NK-92 treated with Interleukin-12 subunit alpha and Interleukin-12 subunit beta, amount 100 ng/mL, for 24 hours (cell line): ENCODE results near the gene AP1S1.
"Not testable (repeated sequence)": the region's sequence is repeated elsewhere in the genome, so short reads cannot be mapped to it uniquely, and the experiment has no call there.

Source experiments
- DNase-seq: peaks from one replicate; lab custom pipeline; 2025; lab: John Stamatoyannopoulos, UW

The AP1S1 gene

DNA sequence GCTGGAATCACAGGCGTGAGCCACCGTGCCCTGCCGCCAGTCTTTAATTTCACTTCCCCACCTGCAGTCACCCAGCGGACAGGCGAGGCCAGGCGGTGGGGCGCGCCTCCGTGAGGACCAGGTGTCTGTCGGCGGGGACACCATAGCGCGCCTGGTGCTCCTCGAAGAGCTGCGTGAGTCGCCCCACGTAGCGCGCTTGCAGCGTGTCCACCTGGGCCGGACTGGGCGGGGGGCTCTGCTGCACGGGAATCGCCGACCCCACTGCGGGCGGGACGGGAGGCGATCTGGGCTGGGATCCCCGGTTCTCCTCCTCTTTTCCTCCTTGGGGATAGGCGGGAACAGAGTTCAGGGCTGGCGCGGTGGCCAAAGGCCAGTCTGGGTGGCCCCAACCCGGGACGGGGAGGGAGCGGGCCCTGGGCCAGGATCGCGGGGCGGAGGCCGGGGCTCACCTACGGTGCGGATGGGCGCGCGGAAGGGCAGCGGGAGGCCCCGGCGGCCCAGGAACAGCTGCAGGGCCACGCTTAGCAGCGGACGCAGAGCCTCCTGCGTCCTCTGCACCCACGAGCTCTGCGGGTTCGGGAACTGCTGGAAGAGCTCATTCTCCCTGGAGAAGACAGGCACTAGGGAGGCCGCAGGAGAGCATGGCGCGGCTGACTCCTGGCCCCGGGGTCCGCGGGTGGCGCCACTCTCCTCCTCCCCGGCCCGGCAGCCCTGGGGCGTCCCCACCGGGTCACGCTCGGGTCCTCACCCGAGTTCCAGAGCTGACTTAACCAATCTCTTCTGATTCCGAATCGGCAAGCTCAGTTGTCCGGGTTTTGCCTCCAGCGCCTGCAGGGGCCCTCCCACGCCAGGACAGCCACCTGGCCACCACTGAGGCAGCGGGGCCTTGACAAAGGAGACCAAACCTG, 47.7 kb downstream of the AP1S1 start:
- no peak for DNase-seq

- DNase-seq = no peak
Measured at GRCh38 chr7:101202603-101202918, 48.3 kb downstream of the AP1S1 start.

GRCh38 chr7:101203740-101204738, 49.8 kb downstream of the AP1S1 start:
- not testable (repeated sequence) for DNase-seq

DNA sequence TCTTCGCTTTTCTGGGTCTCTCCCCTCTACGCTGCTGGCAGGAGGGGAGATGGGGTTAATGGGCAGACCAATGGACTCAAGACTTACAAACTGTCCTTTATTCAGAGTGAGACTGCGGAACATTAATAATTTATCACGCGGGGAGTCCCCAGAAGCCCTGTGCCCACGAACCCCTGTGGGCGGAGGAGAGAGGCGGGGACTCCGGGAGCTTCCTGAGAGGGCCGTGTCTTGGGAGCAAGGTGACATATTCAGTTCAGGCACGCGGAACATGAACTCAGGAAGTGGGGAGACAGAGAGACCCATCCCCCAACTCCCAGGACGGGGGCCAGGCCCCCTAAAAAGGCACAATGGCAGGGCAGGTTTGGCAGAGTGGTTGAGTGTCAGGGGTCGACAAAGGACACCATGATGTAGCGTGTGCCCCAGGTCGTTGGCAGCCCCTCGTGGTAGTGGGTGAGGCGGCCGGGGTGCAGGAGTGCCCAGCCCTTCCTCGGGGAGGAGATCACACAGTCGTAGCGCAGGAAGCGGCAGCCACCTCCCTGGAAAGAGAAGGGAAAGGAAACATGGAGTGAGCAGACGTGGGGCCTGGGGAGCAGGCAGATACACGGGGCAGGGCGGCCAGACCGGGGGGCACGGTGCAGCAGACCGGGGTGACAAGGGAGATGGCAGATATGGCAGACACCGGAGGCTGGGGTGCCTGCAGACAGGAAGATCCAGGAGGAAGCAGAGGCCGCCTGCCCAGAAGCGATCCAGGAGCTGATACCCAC, 51.8 kb downstream of the AP1S1 start:
- no peak for DNase-seq

- DNase-seq = no peak
Measured at GRCh38 chr7:101206665-101207042, 52.4 kb downstream of the AP1S1 start.

DNA sequence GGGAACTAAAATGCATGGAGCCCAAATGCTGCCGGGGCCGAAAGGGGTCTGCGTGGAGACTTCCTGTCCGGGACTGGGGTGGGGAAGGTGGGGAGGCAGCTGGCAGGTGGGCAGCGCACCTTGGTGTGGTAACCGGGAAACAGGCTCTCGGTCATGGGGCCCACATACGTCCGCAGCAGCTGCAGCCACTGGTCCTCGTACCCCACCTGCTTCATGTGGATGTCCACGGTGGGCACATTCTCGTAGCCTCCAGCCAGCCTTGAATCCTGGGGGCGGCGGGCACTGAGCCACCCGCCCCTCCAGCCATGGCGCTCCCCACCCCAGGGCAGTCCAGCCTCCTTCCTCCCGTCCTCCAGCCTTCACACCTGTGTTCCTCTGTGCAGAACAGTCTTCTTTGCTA, 53.2 kb downstream of the AP1S1 start:
- DNase-seq = no peak

GRCh38 chr7:101208794-101209193, 54.5 kb downstream of the AP1S1 start:
- DNase-seq = no peak

DNA sequence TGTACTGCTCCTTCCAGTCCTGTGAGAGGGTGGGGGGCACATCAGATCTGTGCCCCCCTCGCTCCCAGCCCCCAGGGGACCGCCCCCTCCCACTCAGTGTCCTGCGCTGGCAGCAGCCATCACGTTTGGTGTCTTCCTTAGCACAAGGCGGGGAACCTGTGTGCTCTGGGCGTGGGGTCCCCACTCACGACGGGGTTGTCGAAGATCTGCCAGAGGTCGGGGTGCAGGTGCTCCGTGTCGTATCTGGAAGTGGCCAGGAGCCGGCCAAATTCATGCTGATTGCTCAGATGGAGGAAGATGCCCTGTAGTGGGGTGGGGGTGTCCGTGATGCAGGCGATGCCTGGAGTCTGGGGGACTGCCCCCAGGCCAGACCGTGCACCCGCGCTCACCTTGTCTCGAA, 55.9 kb downstream of the AP1S1 start:
- no peak for DNase-seq
